HG02840 (cell line): Measurements from ENCODE around the gene PCDH8.
"Not testable (repeated sequence)": the region's sequence is repeated elsewhere in the genome, so short reads cannot be mapped to it uniquely, and the experiment has no call there.

Source experiments
- ATAC-seq: cut with Tn5 transposase; IDR thresholded peaks from one replicate; pipeline ENCODE4 v1.9.1; 2021; ENCODE audit warnings: mild to moderate bottlenecking, moderate library complexity, moderate number of reproducible peaks; ENCODE audit not compliant: unreplicated experiment, low FRiP score

Gene PCDH8

DNA sequence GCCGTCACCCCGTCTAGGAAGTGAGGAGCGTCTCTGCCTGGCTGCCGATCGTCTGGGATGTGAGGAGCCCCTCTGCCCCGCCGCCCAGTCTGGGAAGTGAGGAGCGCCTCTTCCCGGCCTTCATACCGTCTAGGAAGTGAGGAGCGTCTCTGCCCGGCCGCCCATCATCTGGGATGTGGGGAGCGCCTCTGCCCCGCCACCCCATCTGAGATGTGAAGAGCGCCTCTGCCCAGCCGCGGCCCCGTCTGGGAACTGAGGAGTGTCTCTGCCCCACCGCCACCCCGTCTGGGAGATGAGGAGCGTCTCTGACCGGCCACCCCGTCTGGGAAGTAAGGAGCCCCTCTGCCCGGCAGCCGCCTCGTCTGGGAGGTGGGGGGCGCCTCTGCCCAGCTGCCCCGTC, 30.6 kb downstream of the PCDH8 start:
- ATAC-seq: not testable (repeated sequence)

DNA sequence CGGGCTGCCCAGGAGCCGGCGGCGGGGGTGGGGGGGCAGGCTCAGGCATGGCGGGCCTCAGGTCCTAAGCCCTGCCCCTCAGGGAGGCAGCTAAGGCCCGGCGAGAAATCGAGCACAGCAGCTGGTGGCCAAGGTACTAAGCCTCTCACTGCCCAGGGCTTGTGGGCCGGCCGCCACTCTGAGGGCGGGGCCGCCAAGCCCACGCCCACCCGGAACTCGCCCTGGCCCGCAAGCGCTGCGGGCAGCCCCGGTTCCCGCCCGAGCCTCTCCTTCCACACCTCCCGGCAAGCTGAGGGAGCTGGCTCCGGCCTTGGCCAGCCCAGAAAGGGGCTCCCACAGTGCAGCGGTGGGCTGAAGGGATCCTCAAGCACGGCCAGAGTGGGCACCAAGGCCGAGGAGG, 33.1 kb downstream of the PCDH8 start:
- no peak for ATAC-seq

DNA sequence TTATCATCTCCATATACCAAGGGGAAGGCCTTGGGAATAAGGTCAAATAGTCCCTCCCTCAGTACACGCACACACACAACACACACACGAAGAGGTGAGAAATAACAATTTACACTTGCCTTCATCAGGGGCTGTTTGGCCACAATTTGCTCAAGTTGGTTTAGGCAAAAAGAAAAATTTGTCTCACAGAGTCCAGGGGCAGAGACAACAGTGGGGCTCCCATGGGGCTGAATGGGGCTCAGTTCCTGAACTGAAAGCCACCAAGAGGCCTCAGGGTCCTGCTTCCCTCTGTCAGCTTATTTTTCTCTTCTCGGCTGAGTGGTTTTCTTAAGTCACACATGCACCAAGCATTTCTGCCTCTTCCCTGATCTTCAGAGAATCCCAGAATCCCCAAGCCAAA, 35.5 kb downstream of the PCDH8 start:
- no peak for ATAC-seq

DNA sequence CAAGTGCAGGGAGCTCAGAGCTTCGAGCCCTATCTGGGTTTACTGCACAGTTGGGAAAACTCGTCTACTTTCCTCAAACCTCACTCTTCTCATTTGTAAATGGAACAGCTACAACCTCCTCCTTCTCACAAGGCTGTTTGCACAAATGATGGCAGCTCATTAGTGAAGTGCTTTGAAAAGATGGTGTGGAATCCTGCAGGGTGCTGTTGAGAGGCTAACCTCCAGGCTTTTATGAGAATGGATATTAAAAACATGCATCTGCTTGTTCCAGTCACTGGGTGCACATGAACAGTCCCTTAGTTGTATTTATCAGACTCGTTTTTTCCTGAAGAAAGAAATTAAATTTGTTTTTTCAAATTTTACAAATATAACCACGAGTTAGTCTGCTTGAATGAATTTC, 36.6 kb downstream of the PCDH8 start:
- ATAC-seq: no peak

DNA sequence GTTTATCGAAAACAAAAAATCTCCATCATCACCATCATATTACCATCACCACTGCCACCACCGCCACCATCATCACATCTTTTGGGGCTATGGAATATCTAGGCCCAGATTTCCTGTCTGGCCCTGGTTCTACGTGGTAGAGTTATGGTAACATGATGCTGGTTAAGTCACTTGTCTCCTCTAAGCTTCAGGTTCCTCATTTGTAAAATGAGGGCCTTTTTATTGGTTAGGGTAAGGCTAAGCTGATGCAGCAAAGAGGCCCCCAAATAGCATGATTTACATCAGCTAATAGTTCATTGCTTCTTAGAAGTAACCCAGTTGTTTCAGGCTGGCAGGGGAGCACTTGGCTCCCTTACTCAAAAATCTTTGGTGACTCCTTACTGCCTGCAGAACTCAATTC, 37.9 kb downstream of the PCDH8 start:
- no peak for ATAC-seq

DNA sequence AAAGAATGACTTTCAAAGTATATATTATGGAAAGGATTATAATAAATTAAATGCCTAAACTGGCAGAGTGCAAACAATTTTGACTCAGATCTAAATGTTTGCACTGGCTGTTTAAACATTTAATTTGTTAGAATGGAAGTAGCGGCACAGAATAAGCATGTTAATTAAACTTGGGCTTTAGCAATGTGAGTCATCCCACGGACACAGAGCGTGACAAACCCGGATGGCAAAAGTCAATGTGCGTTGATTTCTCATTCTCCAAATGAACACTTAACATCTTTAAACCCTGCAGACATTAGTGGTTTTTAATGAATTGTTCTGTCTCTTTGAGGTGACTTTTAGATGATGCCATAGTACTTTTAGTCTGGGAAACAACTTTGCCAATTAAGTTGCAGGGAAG, 38.4 kb downstream of the PCDH8 start:
- ATAC-seq: no peak

DNA sequence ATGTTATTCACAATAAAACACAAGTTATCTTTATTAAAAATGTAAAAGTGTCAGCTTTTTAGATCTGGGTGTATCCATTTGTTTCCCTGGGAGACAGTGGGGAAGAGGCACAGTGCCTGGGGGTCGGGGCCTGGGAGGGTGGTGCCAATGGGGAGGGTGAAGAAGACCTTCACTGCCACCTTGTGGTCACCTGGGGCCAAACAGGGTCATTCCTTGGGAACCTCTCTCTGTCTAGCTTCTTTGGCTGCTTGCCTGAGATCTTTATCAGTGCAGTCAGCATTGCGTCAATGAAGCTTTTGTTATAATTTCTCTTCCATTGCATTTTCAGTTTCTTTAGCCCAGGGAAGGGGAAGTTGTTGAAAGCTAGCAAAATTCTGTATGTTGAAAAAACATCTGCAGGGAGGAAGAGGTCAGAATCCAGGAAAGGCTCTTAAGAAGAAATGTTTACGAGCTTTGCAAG, 39.1 kb downstream of the PCDH8 start:
- no peak for ATAC-seq

DNA sequence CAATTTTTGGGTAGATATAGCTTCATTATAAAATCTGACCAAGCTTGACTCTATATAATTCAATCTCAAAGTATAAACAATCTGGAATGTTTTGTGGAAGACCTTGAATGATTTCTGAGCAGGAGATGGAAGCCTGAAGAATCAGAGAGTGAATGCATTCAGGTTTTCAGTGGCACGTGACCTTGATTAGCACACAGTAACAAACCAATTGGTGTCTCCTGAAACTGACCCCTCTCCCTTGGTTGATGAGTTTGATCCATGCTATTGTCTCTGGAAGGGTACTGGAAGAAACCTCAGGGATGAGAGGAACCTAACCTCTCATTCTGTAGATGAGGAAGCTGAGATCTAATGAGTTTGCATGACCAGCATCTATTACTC, 39.6 kb downstream of the PCDH8 start:
- no peak for ATAC-seq

DNA sequence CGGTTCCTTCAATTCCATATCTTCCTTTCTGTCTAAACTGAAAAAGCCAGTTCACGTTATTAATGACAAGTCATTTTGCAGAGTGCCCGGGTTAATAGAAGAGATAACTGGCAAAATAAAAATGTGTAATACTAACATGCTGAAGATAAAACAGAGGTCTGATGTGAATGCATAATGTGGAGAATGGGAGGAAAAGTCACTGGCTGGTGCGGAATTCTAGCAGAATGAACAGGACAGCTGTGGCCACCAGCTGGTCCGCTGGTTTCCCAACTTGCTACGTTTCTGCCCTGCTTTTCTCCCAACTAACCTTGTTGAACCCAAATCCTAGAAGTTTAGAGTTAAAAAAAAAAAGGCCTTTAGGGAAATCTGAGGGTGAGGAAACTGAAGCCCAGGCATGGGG, 42.4 kb downstream of the PCDH8 start:
- ATAC-seq: no peak

DNA sequence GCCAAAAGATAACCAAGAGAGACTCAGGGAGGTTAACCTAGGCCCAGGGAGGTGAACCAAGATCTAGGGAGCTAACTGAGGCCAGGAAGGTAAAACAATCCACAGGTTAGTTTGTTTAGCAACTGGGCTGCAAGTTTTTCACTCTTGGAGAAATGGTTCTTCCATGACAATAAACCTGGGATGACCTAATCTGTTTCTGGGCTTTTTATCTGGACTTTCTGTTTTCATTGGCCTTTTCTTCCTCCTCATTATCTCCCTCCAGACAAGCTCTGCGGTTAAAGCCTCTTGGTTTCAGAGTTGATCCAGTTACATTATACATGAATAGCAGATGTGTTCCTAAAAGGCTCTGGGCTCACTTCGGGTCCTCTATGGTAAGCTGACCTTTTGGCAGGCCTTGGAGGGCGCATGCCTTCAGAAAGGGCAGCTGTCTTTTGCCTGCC, 44.2 kb downstream of the PCDH8 start:
- no peak for ATAC-seq

DNA sequence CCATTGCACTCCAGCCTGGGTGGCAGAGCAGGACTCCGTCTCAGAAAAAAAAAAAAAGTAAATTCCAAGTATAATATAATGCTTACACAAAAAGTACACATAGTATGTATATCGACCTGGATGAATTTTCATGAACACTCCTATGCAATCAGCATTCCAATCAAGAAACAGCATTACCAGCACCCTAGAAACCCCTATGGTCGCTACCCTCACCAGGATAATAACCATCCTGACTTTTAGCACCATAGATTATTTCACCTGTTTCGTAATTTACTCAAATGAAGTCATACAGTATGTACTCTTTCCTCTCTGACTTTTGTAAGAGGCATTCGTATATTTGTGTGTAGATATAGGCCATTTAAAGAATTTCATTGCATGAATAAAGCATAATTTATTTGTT, 47.6 kb downstream of the PCDH8 start:
- ATAC-seq: no peak

DNA sequence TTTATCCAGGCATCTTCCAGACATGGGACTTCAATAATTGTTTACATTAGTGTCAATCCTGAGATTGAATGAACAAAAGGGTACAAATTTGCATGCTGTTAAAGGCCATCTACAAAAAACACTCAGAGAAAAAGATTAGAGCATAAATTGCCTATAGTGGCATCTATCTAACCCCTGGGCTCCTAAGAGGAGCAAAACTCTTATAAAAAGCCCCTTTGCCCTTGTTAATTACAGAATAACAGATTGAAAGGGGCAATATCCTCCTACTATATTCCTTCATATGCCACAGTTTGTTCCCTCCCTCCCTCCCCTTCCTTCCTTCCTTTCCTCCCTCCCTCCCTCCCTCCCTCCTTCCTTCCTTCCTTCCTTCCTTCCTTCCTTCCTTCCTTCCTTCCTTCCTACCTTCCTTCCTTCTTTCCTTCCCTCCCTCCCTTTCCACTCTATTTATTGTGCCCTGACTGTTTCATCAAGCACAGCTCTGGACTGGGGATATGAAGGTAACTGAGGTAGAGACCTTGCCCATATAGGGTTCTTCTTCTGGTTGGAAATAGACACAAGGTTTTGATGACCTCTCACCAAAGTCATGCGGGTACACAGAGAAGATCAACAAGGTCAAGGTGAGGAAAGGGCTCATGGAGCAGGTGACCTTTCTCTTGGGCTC, 49.5 kb downstream of the PCDH8 start:
- no peak for ATAC-seq

DNA sequence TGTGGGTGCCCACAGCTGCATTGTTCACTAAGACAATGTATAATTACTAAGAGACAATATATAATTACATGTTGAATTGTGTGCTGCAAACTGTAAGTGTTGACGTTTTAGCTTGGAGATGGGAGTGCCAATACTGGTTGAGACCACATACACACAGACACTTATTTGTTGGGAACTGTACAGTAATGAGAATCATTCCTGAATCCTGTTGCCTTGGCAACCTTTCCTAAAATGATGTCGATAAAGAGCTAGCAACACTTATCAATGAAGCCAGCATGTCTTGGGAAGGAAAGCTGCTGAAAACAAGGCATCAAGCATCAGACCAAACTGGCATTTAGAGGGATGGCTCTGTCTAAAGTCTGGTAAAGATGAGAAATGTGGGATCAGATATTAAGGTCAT, 51.3 kb downstream of the PCDH8 start:
- ATAC-seq: no peak

DNA sequence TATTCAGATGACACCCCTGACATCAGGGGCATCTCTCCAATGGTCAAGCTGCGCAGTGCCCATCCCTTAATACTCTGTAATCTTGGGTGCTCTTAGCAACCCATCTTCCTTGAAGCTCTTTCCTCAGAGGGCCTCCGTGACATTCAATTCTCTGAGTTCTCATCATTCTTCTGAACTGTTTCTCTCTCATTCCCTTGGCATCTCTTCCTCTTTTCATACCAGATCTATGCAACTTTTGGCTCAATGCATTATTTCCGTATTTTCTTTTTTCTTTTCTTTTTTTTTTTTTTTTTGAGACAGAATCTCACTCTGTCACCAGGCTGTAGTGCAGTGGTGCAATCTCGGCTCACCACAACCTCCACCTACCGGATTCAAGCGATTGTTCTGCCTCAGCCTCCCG, 53.9 kb downstream of the PCDH8 start:
- no peak for ATAC-seq

DNA sequence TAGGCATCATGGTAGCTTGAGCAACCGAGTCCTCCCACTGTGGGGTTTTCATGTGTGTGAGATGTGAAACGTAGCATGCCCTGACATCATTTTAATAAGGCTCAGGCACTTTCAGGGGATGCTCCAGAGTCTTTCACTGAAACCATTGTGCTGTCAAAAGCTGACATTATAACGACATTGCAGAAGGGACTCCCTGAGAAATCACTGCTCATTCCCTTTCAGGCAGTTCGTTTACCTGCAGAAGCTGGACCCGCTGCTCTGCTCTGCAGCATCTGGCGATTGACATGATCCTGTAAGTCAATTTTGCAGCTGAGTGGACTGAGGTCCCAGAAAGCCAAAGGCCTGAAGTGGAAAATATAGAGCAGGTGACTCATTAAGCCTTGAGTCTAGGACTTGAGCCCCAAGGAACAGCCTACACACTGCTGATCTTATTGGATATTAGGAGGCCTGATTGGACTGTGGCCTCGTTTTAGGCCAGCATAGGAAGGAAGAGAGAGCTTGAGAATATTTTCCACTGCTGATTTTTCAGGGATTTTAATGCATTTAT, 54.9 kb downstream of the PCDH8 start:
- no peak for ATAC-seq
